Activated T-cell treated with anti-CD3 and anti-CD28 coated beads for 4 hours (primary cell): ENCODE measurements around the gene MTA1.

Experiments used
- DNase-seq: peaks from one replicate; pipeline ENCODE4 v3.0.0-alpha.2; 2020

Gene MTA1

DNA sequence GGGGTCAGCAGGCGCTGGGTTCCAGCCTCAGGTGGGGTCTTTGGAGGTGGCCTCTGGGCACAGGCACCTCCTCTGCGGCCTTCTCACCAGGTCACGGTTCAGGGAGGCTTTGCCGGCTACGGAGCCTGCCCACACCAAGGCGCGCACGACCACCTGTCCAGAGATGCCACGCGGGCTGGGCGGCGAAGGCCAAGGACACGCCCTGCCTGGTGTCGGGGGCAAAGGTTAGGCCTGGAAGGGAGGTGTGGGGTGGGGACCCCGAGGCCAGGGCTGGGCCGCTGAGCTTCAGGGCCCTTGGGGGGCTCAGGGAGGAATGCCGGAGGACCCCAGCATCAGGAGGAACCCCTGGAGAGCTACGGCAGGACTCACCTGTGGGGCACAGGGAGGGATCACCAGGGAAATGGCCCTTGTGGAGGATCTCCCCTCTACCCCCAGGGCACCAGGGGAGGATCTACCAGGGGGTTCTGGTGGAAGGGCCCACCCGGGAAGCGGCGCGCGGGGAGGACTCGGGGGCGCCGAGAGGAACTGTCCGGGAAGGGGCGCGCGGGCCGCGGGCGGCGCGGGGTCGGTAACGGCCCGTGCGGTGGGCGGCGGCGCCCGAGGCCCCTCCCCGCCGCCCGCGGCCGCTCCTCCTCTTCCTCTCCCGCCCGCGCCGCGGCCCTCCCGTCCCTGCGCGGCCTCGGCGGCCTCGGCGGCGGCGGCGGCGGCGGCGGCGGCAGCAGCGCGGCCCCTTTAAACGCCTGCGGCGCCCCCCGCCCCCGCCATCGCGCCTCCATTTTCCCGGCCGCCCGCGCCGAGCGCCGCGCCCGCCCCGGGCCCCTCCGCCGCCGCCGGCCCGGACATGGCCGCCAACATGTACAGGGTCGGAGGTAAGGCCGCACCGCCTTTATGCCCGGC, at the start of gene MTA1:
Gene MTA1 (plus strand): TSS at position 633 of the 897 bp plus-strand sequence. CDS start 209 bp downstream, at position 842.
- peak; percentile 32 for DNase-seq

DNA sequence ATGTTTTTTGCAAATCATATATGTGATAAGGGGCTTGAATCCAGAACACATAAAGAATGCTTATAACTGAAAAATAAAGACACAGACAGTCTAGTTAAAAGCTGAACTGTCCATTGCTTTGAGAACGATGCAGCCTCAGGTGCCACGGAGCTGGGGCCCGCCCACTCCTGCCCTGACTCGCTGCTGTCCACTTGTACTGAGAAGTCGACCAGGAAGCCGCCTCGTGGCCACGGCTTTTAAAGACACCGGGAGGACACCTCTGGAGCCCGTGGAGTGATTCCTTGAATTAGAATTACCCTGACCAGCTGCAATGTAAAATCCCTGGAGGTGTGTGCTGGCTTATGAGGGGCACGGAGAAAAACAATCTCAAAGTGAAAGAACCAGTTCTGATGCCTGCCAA, 45.2 kb upstream of the MTA1 start:
- no peak for DNase-seq

DNA sequence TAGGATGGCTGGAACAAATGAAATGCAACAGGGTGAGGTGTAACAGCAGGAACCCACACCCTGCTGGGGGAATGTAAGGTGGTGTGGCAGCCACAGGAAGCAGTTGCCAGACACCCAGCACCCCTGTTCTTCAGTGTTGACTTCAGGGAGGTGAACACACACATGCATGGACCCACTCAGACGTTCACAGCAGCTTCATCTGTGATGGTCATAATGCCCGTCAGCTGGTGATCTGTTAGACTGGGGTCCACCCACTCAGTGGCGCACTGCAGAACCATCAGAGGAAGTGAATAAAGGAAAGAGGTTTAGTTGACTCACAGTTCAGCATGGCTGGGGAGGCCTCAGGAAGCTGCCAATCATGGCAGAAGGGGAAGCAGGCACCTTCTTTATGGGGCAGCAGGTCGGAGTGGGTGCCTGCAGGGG, 44.0 kb upstream of the MTA1 start:
- DNase-seq = no peak

DNA sequence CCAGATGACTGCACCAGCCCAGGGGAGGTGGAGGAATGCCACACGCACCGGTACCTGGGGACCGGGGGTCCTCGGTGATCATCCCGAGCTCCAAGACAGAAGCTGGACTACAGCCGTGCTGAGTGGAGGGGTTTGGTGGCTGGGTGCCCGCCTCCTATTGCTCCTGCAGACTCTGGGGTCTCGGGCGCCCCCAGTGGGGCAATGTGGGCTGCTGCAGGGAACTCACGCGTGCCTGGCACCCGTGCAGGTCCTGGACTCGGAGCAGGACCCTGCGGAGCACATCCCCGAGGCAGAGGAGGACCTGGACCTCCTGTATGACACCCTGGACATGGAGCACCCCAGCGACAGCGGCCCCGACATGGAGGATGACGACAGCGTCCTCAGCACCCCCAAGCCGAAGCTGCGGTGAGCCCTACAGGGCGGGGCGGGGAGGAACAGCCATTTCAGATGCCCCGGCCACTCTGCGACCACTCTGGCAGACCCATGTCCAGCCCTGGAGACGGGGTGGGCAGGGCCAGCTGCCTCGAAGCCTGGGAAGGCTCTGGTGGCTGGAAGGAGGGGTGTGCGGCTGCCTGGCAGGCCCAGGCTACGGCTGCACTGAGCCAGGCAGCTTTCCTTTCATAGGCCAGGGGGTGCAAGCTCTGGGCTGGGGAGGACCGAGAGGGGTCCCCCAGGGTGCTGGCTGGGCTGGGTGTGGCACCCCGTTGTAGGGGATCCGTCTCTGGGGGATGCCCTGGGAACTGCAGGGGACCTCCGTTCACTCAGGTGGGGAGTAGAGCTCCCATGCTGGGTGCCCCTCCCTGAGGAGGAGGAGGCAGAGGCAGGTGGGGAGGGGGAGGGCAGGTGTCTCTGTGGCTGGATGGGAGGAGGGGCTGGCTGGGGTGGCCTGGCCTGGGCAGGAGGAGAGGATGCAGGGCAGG, 42.8 kb upstream of the MTA1 start:
- DNase-seq = no peak

DNA sequence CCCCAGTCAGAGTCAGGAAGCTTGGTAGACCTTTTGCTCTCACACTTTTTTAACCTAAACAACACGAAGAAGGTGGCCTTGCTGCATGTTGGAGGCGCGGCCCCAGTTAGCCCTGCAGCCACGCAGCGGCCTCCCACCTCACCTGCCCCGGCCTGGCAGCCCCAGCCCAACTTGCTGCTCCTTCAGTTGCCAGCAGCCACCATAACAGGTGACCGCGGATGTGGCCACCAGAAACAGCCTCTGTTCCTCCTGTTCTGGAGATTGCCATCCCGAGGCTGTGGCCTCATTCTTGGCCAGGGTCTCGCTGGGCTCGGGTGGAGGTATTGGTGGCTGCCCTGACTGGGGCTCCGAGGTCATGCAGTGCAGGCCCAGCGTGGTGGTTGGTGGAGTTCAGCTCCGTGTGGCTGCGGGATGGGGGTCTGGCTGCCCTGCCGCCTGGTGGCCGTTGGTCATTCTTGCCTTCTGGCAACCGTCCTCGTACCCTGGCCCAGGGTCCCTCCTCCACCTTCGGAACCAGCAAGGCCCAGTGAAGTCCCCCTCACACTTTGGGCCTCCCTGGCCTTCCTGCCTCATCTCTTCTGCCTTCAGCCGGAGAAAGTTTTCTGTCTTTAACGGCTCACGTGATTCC, 42.0 kb upstream of the MTA1 start:
- DNase-seq = no peak

DNA sequence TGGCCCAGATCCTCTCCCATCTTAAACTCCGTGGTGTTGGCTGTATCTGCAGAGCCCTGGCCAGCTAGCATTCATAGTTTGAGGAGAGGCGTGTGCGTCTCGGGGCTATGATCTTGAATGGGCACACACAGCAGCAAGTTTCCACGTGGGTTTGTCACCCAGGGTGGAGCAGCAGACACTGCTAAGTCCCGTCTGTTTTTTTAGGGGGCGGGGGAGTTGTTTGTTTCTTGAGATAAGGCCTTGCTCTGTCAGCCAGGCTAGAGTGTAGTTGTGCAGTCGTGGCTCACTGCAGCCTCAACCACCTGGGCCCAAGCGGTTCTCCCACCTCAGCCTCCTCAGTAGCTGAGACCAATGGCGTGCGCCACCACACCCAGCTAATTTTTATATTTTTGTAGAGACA, 41.4 kb upstream of the MTA1 start:
- no peak for DNase-seq

DNA sequence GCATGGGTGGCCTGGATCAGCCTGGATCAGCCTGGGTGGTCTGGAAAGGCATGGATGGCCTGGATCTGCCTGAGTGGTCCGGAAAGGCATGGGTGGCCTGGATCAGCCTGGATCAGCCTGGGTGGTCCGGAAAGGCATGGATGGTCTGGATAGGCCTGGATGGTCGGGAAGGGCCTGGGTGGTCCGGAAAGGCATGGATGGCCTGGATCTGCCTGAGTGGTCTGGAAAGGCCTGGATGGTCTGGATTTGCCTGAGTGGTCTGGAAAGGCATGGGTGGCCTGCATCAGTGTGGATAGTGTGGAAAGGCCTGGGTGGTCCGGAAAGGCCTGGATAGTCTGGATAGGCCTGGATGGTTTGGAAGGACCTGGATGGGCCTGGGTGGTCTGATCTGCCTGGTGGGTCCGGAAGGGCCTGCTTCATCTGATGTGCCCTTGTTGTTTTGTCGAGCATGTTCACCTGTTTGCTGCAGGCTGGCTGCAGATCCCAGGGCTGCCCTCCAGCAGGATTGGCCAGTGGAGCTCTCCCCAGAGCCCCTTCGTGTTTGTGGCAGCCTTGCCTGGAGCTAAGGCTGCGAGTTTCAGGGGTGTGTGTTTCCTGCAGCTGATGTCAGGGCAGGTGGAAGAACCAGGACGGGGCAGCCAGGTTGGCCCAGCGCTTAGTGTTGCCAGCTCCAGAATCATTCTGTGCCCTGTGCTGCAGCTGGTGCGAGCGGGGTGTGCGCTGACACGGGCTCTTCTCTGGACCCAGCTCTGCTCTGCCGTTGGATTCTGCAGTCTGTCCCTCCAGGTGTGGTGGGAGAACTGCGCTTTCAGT, 40.5 kb upstream of the MTA1 start:
- DNase-seq = no peak

DNA sequence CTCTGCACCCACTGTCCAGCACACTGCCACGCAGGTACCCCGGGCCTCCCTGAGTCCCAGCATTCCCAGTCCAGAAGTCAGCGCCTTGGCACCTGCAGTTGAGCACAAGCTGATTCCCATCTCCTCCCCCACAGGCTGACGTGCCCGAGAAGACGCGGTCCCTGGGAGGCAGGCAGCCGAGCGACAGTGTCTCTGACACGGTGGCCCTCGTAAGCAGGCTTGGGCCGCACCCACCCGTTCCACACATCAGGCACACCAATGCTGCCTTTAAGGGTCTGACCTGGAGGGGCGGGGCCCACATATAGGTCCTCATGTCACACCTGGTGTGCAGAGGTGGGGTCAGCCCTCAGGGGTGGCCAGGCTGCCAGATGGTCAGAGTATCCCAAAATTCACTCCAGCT, 39.7 kb upstream of the MTA1 start:
- DNase-seq = no peak

DNA sequence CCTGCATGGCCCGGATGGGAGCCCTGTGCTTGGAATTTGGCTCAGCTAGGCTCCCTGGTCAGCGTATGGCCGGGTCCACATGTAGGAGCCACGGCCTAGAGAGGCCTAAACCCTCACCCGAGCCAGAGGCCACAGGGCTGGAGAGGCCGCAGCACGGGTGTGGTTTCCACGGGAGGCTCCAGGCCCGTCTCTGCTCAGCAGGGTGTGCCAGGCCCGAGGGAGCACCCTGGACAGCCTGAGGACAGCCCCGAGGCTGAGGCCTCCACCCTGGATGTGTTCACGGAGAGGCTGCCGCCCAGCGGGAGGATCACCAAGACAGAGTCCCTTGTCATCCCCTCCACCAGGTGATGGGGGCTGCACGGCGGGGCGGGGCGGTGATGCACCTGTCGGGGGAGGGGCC, 38.9 kb upstream of the MTA1 start:
- DNase-seq = no peak

DNA sequence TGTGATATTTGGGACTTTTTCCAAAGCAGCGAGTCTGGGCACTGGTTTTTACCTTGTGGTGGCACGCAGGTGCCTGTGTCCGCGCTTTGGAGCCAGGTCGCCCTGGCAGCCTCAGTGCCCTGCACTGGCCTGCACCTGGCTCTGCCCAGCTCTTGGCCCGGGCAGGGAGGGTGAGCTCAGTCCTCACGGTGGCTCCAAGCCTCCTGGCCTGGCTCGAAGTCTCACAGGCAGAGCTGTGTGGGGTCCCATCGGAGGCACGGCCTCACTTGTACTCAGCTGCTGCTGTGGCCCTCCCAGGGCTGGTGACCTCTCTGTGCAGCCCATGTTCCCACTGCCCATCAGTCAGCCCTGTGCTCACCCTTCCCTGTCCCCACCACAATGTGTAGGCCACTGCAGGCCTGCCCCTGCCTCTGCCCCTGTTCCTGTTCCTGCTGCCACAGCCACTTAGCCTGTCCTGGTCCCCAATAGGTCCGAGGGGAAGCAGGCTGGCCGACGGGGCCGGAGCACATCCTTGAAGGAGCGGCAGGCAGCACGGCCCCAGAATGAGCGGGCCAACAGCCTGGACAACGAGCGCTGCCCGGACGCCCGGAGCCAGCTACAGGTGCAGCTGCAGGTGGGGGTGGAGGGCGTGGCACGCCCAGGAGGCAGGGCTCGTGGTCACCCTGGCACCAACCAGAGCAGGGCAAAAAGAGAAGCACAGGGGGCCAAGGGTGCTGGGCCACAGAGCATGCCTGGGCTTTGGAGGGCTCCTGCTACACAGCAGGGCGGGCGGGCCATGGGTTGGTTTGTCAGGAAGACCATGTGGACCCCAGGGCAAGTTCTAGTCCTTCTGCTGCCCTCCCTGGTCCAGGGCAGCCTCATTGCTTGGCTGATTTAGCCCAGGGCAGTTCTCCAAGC, 37.9 kb upstream of the MTA1 start:
- no peak for DNase-seq

DNA sequence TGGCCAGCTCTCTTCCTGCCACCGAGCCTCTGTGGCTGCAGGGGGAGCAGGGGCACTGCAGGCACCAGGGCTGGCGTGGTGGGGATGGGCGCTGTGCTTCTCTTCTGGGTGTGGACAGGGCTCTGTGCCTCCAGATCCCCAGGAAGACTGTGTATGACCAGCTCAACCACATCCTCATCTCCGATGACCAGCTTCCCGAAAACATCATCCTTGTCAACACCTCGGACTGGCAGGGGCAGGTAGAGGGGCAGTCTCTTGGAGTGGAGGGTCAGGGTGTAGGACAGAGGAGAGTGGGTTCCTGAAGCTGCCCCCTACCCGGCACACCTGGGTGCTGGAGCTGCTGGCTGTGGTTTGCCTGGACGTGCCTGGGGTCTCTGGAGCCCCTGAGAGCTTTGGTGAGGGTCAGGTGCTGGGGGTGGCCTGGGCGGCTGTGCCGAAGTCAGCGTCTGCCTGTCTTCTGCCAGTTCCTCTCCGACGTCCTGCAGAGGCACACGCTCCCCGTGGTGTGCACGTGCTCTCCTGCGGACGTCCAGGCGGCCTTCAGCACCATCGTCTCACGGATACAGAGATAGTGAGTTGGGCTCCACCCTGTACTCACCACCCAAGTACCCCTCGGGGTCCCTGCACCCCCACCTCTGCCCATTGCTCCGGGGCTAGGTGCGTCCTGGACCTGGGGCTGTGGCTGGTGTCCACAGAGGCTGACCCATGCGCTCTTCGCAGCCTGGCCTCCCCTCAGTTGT, 37.1 kb upstream of the MTA1 start:
- no peak for DNase-seq

DNA sequence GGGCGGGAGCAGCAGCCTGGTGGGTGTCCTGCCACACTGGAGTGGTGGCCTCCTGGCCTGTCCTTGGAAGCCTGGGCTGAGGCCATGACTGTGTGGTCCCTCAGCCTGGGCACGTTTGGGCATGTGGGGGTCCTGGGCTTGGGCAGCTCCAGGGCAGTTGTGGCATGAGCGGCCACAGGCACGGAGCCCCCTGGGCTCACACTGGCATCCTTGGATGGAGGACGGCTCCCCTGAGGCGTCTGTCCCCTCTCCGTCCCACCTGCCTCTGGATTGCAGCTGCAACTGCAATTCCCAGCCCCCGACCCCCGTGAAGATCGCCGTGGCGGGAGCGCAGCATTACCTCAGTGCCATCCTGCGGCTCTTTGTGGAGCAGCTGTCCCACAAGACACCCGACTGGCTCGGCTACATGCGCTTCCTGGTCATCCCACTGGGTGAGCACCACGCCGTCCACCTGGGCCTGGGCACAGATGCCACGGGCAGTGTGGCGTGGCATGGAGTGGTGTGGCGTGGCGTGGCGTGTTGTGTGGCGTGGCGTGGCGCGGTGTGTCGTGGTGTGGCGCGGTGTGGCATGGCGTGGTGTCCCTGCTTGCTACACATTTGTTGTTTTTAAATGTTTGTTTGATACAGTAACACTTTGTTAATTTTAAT, 36.4 kb upstream of the MTA1 start:
- no peak for DNase-seq

DNA sequence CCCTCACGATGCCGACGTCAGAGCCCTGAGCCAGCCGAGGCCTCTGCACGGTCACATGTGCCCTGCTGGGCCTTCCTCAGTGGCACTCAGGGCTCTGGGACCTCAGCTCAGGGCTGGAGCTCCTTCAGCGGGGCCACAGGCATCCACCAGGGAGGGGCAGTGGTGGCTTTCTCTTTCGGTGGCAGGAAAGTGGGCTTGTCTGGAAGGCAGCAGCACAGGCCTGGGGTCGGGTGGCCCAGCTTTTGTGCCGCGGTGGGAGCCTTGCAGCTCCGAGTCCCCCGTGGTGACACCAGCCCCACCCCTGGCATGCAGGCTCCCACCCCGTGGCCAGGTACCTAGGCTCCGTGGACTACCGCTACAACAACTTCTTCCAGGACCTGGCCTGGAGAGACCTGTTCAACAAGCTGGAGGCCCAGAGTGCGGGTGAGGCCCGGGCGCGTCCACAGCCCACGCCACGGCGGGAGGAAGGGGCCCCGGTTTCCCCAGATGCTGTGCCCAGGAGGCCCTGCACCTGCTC, 35.5 kb upstream of the MTA1 start:
- DNase-seq = no peak

DNA sequence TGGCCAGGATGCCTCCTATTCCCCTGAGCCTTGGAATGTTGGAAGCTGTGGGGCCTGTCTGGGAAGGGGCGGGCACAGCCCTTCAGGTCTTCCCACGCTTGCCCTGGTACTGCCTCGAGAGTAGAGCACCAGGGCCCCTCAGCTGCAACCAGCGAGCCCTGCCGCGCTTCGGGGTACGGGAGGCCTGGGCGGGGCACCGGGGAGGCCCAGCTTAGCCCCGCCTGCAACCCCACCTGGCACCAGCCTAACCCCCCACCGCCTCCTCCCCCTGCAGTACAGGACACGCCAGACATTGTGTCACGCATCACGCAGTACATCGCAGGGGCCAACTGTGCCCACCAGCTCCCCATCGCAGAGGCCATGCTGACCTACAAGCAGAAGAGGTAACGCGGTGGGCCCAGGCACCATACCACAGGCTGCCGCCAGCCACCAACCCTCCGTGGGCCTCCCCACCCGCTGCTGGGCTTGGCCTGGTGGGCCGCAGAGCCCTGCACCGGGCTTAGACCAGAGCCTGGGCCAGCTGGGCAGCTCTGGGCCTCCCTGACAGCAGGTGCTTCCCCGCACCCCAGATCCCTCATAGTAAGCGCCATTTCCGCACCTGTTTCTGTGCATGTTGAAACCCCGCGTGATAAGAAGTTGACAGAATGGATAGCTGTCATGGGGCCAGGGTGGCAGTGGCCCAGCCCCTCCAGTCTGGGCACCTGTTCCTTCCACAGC, 34.9 kb upstream of the MTA1 start:
- DNase-seq = no peak

DNA sequence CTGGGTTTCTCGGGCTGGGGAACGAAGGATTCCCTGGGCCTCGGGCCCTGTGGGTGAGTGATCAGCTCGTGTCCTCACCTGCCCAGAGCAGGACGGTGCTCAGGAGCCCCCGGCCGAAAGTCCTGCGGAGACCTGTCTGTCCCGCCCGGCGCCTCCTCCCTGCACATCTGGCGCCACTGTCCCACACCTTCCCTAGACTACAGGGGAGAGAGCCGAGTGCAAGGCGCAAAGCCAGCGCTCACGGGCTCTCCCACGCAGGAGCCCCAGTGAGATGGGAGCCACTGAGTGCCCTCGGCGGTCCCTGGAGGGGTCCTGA, 34.3 kb upstream of the MTA1 start:
- DNase-seq = no peak

DNA sequence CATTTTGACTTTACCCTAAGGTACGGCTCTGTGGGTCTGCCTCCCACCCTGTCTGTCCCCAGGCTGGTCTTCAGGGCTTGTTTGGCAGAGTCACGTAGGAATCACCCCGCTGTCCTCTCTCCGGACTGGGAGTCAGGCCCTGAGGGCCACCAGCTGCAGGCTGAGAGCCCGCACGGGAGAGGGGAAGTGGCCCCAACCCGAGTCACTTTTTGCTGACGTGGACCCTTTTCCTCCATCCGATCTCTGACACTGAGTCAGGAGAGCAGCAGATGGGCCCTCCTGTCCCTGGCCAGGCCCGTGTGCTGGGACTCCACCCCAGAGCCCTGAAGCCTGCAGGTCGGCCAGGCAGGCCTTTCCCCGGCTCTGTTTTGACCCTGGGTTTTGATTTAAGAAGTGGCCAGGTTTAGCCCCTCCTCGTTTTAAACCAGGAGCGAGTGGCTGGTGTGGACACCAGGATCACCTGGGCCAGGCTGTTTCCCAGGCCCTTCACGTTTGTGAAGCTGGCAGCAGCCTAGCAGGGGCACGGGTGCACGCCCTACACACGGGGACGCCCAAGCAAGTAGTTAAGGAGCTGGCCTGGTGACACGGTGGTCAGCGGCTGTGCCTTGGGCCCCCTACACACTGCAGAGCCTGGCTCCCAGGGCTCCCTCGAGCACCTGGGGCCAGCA, 33.8 kb upstream of the MTA1 start:
- no peak for DNase-seq

DNA sequence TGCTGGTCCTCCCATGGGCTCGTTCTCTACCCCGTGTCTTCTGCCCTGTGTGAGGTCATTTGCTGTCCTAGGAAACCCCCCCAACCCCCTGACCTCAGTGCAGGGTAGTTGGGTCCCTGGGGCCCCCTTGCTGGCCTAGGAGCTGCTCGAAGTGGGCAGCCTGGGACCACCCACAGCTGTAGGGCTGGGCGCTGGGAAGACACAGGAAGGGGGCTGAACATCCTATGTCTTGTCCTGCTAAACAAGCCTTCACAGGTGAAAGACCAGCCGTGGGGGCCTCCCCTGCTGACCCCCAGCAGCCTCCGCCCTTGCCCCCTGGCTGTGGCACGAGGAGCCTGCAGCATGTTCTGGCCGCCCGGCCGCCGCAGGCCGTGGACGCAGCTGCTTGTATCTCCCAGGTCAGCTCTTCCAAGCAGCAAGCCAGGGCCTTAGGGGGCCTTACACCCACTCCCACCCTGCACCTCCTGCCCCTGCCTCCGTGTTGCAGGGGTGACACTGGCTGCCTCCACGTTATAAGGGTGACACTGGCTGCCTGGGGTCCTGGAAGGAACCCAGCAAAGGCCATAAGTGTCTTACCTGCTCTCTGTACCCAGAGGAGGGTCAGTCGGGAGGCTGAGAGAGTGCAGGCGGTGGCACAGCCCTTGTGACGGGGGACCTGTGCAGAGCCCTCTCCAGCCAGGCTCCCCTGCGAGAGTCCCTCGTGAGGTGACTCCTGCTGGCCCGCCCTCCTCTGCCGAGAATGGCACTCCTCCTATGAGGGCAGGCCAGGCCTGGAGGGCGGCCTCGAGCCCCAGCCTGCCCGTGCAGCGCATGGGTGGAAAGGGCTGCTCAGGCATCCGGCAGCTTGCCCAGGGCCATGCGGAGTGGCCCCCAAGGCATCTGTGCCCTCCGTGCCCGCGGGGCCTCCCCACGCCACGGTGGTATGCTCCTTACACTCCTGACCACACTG, 32.8 kb upstream of the MTA1 start:
- DNase-seq = no peak

DNA sequence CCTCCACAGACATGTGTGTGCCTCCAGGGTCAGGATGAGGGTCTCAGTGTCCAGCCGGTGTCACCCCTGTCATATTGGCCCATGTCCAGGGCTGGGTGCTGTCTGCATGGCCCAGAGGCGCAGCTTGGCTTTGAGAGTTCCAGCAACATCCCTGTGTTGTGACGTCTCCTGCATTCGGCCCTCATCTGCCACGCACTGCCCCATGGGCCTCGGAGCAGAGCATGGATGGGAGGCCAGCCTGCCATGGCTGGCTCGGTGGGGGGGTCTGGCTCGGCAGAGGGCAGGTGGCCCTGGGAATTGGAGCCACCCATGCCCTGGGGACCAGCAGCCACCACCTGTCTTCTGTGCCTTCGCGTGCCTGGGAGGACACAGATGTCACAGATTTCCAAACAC, 32.1 kb upstream of the MTA1 start:
- no peak for DNase-seq
